HepG2 (cell line): ENCODE data around the gene UBR7.

Experiments
- ATF7 ChIP-seq, 2 experiments: fragments of 450-650 bp in 1 of 2; sonication (generic) in 1 of 2; formaldehyde crosslinking in 1 of 2; IDR thresholded peaks; 2 replicates each; pipeline versions ENCODE4 v1.4.0 to v1.6.1; 2016 to 2020; ENCODE audit warnings: antibody characterized with exemption in 1 of 2, mild to moderate bottlenecking in 1 of 2, missing genetic modification reagents in 1 of 2
- ATF7-NPFF ChIP-seq: sonication (generic); formaldehyde crosslinking; IDR thresholded peaks from 2 replicates; pipeline ENCODE4 v1.8.1; 2023; ENCODE audit warnings: mild to moderate bottlenecking, low read depth, missing genetic modification reagents, moderate library complexity
- CEBPB ChIP-seq: IDR thresholded peaks from 2 replicates; pipeline ENCODE4 v1.6.1; 2011; ENCODE audit warnings: low read depth, low read length, improper control_type of control experiment, borderline replicate concordance
- EEA1 ChIP-seq: sonication (generic); formaldehyde crosslinking; IDR thresholded peaks from 2 replicates; pipeline ENCODE4 v1.5.1; 2020; ENCODE audit warnings: mild to moderate bottlenecking, missing genetic modification reagents, borderline replicate concordance
- EED ChIP-seq: sonication (generic); formaldehyde crosslinking; IDR thresholded peaks from 2 replicates; pipeline ENCODE4 v1.5.0; 2020; ENCODE audit warnings: mild to moderate bottlenecking, missing genetic modification reagents
- EZH2 ChIP-seq: conservative IDR thresholded peaks from 2 replicates; pipeline ENCODE4 v1.6.1; 2012; ENCODE audit warnings: mild to moderate bottlenecking, low read depth, low read length, moderate library complexity
- HNRNPH1 ChIP-seq: fragments of 200-400 bp; formaldehyde crosslinking; optimal IDR thresholded peaks from 2 replicates; pipeline ENCODE3; 2017; ENCODE audit warnings: mild to moderate bottlenecking, low read depth, low read length
- JUND ChIP-seq: sonication (generic); formaldehyde crosslinking; IDR thresholded peaks from 2 replicates; pipeline ENCODE4 v1.8.0; 2022; ENCODE audit warnings: mild to moderate bottlenecking, missing genetic modification reagents
- MBD4 ChIP-seq: IDR thresholded peaks from 2 replicates; pipeline ENCODE4 v1.6.1; 2012; ENCODE audit warnings: low read length, inconsistent platforms, borderline replicate concordance
- NCOA1 ChIP-seq: sonication (generic); formaldehyde crosslinking; IDR thresholded peaks from 2 replicates; pipeline ENCODE4 v1.9.0; 2021; ENCODE audit warnings: missing genetic modification reagents
- PITX1 ChIP-seq: sonication (generic); formaldehyde crosslinking; IDR thresholded peaks from 2 replicates; pipeline ENCODE4 v1.5.1; 2020; ENCODE audit warnings: mild to moderate bottlenecking, missing genetic modification reagents
- POLR2A ChIP-seq, 2 experiments: IDR thresholded peaks; 2 replicates each; pipeline ENCODE4 v1.6.1; 2011; ENCODE audit warnings: low read depth in 2 of 2, low read length in 2 of 2, mild to moderate bottlenecking in 1 of 2, moderate library complexity in 1 of 2; ENCODE audit not compliant: insufficient read depth in 1 of 2
- TF ChIP-seq, protein P1 (sequence below): sonication (generic); formaldehyde crosslinking; IDR thresholded peaks from 2 replicates; pipeline ENCODE4 v1.5.0; 2020; ENCODE audit warnings: mild to moderate bottlenecking, missing genetic modification reagents, moderate library complexity
- TF ChIP-seq, protein P2 (sequence below): sonication (generic); formaldehyde crosslinking; IDR thresholded peaks from 2 replicates; pipeline ENCODE4 v1.4.0; 2020; ENCODE audit warnings: missing genetic modification reagents

DNA sequence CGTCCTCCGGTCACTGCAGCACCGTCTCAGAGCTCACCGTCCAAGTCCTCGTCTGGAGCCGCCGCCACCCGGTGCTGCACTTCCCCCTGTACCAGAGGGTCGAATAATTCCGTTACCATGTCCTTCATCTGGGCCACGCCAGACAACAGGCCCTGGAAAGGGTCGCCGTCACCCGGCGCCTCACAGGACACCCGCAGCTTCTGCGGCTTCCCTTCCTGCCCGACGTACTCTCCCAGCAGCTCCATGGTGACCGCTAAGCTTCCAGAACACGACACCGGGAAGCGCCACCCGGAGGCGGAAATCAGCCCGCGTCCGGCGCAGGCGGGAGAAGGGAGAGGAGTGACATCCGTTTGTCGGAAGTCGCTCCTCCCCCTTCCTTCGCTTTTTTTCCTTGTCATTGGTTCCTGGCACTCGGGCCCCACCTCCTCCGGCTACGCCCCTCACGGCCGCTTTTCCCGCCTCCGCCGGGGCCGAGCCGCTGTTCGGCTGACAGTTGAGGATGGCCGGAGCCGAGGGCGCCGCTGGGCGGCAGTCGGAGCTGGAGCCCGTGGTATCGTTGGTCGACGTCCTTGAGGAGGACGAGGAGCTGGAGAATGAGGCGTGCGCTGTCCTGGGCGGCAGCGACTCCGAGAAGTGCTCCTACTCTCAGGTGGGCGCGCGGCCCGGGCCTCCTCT is at the start of gene UBR7, which contains the start of gene GON7:
- TF ChIP-seq ATF7 (IDR thresholded peaks at IDR 0.05) (no peak), ATF7 (CRISPR knock-in tag; IDR thresholded peaks at IDR 0.05) (no peak; the same call in 1 of the 2 replicates), PITX1 (CRISPR knock-in tag) (peak; percentile 28; the same call in 1 of the 2 replicates), EZH2 (no peak), JUND (CRISPR knock-in tag) (0 out of 2 replicates have a peak, but pooled peaks have one; percentile 4), MBD4 (no peak), POLR2A (IDR thresholded peaks at IDR 0.05; ENCODE audit: insufficient read depth in 1 of 2, low read depth in 2 of 2, low read length in 2 of 2) (peak; percentile 76 to 82), CEBPB (no peak), EED (CRISPR knock-in tag) (peak; percentile 69; the same call in 1 of the 2 replicates), EEA1 (CRISPR knock-in tag) (peak; percentile 54; the same call in 1 of the 2 replicates), NCOA1 (no peak), ATF7-NPFF (0 out of 2 replicates have a peak, but pooled peaks have one; percentile 66), HNRNPH1 (no peak)
- TF ChIP-seq, protein P1, sequence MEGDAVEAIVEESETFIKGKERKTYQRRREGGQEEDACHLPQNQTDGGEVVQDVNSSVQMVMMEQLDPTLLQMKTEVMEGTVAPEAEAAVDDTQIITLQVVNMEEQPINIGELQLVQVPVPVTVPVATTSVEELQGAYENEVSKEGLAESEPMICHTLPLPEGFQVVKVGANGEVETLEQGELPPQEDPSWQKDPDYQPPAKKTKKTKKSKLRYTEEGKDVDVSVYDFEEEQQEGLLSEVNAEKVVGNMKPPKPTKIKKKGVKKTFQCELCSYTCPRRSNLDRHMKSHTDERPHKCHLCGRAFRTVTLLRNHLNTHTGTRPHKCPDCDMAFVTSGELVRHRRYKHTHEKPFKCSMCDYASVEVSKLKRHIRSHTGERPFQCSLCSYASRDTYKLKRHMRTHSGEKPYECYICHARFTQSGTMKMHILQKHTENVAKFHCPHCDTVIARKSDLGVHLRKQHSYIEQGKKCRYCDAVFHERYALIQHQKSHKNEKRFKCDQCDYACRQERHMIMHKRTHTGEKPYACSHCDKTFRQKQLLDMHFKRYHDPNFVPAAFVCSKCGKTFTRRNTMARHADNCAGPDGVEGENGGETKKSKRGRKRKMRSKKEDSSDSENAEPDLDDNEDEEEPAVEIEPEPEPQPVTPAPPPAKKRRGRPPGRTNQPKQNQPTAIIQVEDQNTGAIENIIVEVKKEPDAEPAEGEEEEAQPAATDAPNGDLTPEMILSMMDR (CRISPR knock-in tag): peak; percentile 74
- TF ChIP-seq, protein P2, sequence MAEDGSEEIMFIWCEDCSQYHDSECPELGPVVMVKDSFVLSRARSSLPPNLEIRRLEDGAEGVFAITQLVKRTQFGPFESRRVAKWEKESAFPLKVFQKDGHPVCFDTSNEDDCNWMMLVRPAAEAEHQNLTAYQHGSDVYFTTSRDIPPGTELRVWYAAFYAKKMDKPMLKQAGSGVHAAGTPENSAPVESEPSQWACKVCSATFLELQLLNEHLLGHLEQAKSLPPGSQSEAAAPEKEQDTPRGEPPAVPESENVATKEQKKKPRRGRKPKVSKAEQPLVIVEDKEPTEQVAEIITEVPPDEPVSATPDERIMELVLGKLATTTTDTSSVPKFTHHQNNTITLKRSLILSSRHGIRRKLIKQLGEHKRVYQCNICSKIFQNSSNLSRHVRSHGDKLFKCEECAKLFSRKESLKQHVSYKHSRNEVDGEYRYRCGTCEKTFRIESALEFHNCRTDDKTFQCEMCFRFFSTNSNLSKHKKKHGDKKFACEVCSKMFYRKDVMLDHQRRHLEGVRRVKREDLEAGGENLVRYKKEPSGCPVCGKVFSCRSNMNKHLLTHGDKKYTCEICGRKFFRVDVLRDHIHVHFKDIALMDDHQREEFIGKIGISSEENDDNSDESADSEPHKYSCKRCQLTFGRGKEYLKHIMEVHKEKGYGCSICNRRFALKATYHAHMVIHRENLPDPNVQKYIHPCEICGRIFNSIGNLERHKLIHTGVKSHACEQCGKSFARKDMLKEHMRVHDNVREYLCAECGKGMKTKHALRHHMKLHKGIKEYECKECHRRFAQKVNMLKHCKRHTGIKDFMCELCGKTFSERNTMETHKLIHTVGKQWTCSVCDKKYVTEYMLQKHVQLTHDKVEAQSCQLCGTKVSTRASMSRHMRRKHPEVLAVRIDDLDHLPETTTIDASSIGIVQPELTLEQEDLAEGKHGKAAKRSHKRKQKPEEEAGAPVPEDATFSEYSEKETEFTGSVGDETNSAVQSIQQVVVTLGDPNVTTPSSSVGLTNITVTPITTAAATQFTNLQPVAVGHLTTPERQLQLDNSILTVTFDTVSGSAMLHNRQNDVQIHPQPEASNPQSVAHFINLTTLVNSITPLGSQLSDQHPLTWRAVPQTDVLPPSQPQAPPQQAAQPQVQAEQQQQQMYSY (CRISPR knock-in tag): peak; percentile 32; the same call in 1 of the 2 replicates
